Measurements from ENCODE around the gene MAST1.

Gene MAST1

DNA sequence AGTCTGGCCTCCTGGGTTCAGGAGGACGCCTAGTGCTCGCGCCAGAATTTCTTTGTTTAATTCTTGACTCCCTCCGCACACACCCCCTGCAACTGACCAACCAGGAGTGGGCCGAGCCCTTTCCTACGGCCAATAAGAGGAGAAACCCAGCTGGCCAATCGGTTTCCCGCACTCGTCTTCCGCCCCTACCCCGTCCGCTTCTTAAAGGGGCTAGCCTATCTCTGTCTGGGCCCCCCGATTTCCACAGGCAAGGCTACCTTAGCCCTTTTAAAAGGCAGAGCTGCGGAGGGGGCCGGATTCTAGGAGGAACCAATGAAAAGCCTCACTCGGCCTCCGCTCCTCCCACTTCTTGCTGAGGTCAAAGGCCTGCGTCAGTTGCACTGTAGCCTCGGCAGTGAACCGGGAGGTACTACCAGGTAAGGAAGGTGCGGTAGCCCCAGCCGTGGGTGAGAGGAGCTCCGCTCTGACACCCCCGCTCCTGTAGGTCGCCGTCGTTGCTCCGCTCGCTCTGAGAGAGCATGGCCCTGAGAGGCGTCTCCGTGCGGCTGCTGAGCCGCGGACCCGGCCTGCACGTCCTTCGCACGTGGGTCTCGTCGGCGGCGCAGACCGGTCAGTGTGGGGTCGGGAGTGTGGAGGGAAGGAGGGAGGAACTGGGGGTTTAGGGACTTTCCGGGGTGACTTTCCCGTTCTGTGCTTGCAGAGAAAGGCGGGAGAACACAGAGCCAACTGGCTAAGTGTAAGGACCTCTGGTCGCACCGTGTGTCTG lies 52.7 kb downstream of the MAST1 start, which contains the start of gene GCDH:
Gene GCDH (plus strand): TSS at position 374 of the 766 bp plus-strand sequence. CDS start 145 bp downstream, at position 519.
- peak within 1 kb of the TSS; percentile 42; the same call in 1 of the 2 replicates for H3K27ac ChIP-seq
- peak within 1 kb of the TSS; percentile 58; the same call in 1 of the 2 replicates for H3K9ac ChIP-seq
- H2AFZ ChIP-seq (ENCODE audit: low read depth), result peak within 1 kb of the TSS; percentile 39; the same call in 1 of the 2 replicates

DNA sequence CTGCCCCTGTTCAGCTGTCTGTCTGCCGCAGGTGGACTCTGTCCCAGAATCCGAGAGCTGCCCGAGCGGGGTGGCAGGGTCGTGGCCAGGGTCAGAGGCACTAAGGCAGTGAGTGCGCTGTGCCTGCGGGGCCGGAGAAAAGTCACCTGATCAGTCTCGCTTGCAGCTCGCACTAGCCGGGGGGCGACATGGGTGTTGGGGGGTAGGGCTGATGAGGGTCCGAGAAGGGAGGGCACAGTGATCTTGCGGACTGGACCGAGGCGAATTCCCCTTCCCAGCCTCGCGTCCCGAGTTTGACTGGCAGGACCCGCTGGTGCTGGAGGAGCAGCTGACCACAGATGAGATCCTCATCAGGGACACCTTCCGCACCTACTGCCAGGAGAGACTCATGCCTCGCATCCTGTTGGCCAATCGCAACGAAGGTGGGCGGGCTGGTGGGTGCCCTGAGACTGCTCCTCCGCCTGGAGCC lies 53.3 kb downstream of the MAST1 start:
- Histone ChIP-seq H3K4me2 (peak overlapping the region; percentile 89), H3K9ac (peak overlapping the region; percentile 58; the same call in 1 of the 2 replicates), H3K27me3 (ENCODE audit: insufficient read depth, low read depth) (no peaks in the 10 kb centered on the region), H3K4me3 (IDR thresholded peaks at IDR 0.05; ENCODE audit: insufficient read depth, low read depth, low read length) (no peak overlapping the region), H3K27ac (peak overlapping the region; percentile 42; the same call in 1 of the 2 replicates), H3K79me2 (ENCODE audit: insufficient read depth, low read depth) (peaks cover 7% of the 10 kb centered on the region; the same call in 1 of the 2 replicates), H3K36me3 (ENCODE audit: insufficient read depth) (no peaks in the 10 kb centered on the region), H3K4me1 (ENCODE audit: low read depth, poor library complexity, severe bottlenecking) (peaks cover 18% of the 10 kb centered on the region), H2AFZ (ENCODE audit: low read depth) (peak overlapping the region; percentile 39; the same call in 1 of the 2 replicates), H4K20me1 (ENCODE audit: insufficient read depth) (no peaks in the 10 kb centered on the region)
- TF ChIP-seq CTCF (conservative IDR thresholded peaks at IDR 0.05; ENCODE audit: low read depth, low read length), result no peak

More for the DNA sequence above, 52.7 kb downstream of the MAST1 start, which contains the start of gene GCDH:
- Histone ChIP-seq H3K79me2 (ENCODE audit: insufficient read depth, low read depth) (peaks cover 7% of the 10 kb centered on the region; the same call in 1 of the 2 replicates), H3K36me3 (ENCODE audit: insufficient read depth) (no peaks in the 10 kb centered on the region), H3K4me2 (peak within 1 kb of the TSS; percentile 89), H3K27me3 (ENCODE audit: insufficient read depth, low read depth) (no peaks in the 10 kb centered on the region), H3K4me1 (ENCODE audit: low read depth, poor library complexity, severe bottlenecking) (peaks cover 18% of the 10 kb centered on the region), H4K20me1 (ENCODE audit: insufficient read depth) (no peaks in the 10 kb centered on the region), H3K4me3 (IDR thresholded peaks at IDR 0.05; ENCODE audit: insufficient read depth, low read depth, low read length) (no peak within 1 kb of the TSS)
- no peak for TF ChIP-seq CTCF (conservative IDR thresholded peaks at IDR 0.05; ENCODE audit: low read depth, low read length)

GRCh38 chr19:12893582-12893981 lies 55.3 kb downstream of the MAST1 start:
- Histone ChIP-seq H2AFZ (ENCODE audit: low read depth) (no peak overlapping the region), H4K20me1 (ENCODE audit: insufficient read depth) (no peaks in the 10 kb centered on the region), H3K79me2 (ENCODE audit: insufficient read depth, low read depth) (peaks cover 7% of the 10 kb centered on the region; the same call in 1 of the 2 replicates), H3K27me3 (ENCODE audit: insufficient read depth, low read depth) (no peaks in the 10 kb centered on the region), H3K9ac (no peak overlapping the region), H3K27ac (no peak overlapping the region), H3K4me1 (ENCODE audit: low read depth, poor library complexity, severe bottlenecking) (peaks cover 26% of the 10 kb centered on the region), H3K4me2 (no peak overlapping the region), H3K36me3 (ENCODE audit: insufficient read depth) (no peaks in the 10 kb centered on the region), H3K4me3 (IDR thresholded peaks at IDR 0.05; ENCODE audit: insufficient read depth, low read depth, low read length) (no peak overlapping the region)
- TF ChIP-seq CTCF (conservative IDR thresholded peaks at IDR 0.05; ENCODE audit: low read depth, low read length), result no peak

- Histone ChIP-seq H3K4me3 (IDR thresholded peaks at IDR 0.05; ENCODE audit: insufficient read depth, low read depth, low read length) (no peak overlapping the region), H3K27me3 (ENCODE audit: insufficient read depth, low read depth) (no peaks in the 10 kb centered on the region), H3K79me2 (ENCODE audit: insufficient read depth, low read depth) (peaks cover 4% of the 10 kb centered on the region; the same call in 1 of the 2 replicates), H3K4me1 (ENCODE audit: low read depth, poor library complexity, severe bottlenecking) (peaks cover 44% of the 10 kb centered on the region), H2AFZ (ENCODE audit: low read depth) (no peak overlapping the region), H3K36me3 (ENCODE audit: insufficient read depth) (no peaks in the 10 kb centered on the region), H3K27ac (no peak overlapping the region), H3K4me2 (no peak overlapping the region), H4K20me1 (ENCODE audit: insufficient read depth) (no peaks in the 10 kb centered on the region), H3K9ac (no peak overlapping the region)
- no peak for TF ChIP-seq CTCF (conservative IDR thresholded peaks at IDR 0.05; ENCODE audit: low read depth, low read length)
Measured at GRCh38 chr19:12896460-12896859, 58.1 kb downstream of the MAST1 start.
